Natural killer cell (primary cell): ENCODE measurements around the gene NEURL1B. TPM values are rescaled to one million over a fixed set of nuclear protein-coding genes. Genes with fewer than 3 reads are reported as not detected.

Source experiments
- ATAC-seq, 3 donors: fragments of 150-1000 bp in 2 of 3; fragments of 200-7000 bp in 1 of 3; cut with Tn5 transposase; 1 replicate in 1 of 3; 2 replicates in 2 of 3; pipeline ENCODE4 v1.10.0; 2021; ENCODE audit warnings: mild to moderate bottlenecking in 2 of 3, moderate library complexity in 2 of 3
- DNase-seq, 2 donors: peaks; one replicate each; pipeline versions ENCODE4 v3.0.0 to v3.0.0-alpha.2; 2013 to 2021; ENCODE audit warnings: mixed read lengths in 1 of 2
- H3K27ac ChIP-seq: one replicate; pipeline ENCODE4 v1.5.1; 2013; ENCODE audit warnings: mild to moderate bottlenecking, low read length
- H3K27me3 ChIP-seq: one replicate; pipeline ENCODE4 v1.6.1; 2013; ENCODE audit warnings: low read length; ENCODE audit not compliant: control insufficient read depth, insufficient read depth
- H3K36me3 ChIP-seq: one replicate; pipeline ENCODE4 v1.6.1; 2013; ENCODE audit warnings: low read length; ENCODE audit not compliant: control insufficient read depth, insufficient read depth
- H3K4me1 ChIP-seq: one replicate; pipeline ENCODE4 v1.6.1; 2013; ENCODE audit warnings: low read length; ENCODE audit not compliant: control insufficient read depth, insufficient read depth
- H3K4me3 ChIP-seq: one replicate; pipeline ENCODE4 v1.5.1; 2013; ENCODE audit warnings: low read length
- H3K9me3 ChIP-seq: one replicate; pipeline ENCODE4 v1.6.1; 2013; ENCODE audit warnings: low read length; ENCODE audit not compliant: control insufficient read depth, insufficient read depth
- H3K27ac Mint-ChIP-seq, 2 donors: one replicate each; pipeline ENCODE4 v1.8.0; 2022; ENCODE audit warnings: mild to moderate bottlenecking in 2 of 2, mixed read lengths in 2 of 2, moderate library complexity in 1 of 2
- H3K27me3 Mint-ChIP-seq, 2 donors: one replicate each; pipeline ENCODE4 v1.8.0; 2022; ENCODE audit warnings: low read depth in 2 of 2, mixed read lengths in 2 of 2
- H3K36me3 Mint-ChIP-seq: one replicate; pipeline ENCODE4 v1.8.0; 2022; ENCODE audit warnings: mixed read lengths
- H3K4me1 Mint-ChIP-seq, 2 donors: one replicate each; pipeline ENCODE4 v1.8.0; 2022; ENCODE audit warnings: mixed read lengths in 2 of 2
- H3K4me3 Mint-ChIP-seq: one replicate; pipeline ENCODE4 v1.8.0; 2022; ENCODE audit warnings: mild to moderate bottlenecking, moderate library complexity, mixed read lengths
- H3K9me3 Mint-ChIP-seq, 2 donors: one replicate each; pipeline ENCODE4 v1.8.0; 2022; ENCODE audit warnings: mixed read lengths in 2 of 2
- WGBS: methylation state at CpG from one replicate; pipeline ENCODE4 v1.1.7; 2013; ENCODE audit warnings: missing lambda C conversion rate; ENCODE audit not compliant: insufficient coverage; 5-methylcytosine and 5-hydroxymethylcytosine counted together
- intact Hi-C: fragments of 100-400 bp; cut with micrococcal nuclease; formaldehyde crosslinking; loops from one replicate; pipeline ENCODE4 v1.14.2; 2022
- total RNA-seq, 4 donors: library from RNA; stranded (reverse); fragments of 120-200 nt in 1 of 4; gene quantifications; one replicate each; pipeline versions ENCODE4 v1.2.3 to v1.2.4, GENCODE V29; 2013 to 2022
- TF ChIP-seq, protein P1 (sequence below): fragments of 200-600 bp; IDR thresholded peaks from one replicate; pipeline ENCODE4 v1.8.0; 2022; ENCODE audit warnings: antibody characterized with exemption

NEURL1B gene
- total RNA-seq, 3 donors from 2014 or later (not counting 1 experiment from before 2014, with no cell fraction given) = 0.28 to 0.54 (median 0.45) TPM

DNA sequence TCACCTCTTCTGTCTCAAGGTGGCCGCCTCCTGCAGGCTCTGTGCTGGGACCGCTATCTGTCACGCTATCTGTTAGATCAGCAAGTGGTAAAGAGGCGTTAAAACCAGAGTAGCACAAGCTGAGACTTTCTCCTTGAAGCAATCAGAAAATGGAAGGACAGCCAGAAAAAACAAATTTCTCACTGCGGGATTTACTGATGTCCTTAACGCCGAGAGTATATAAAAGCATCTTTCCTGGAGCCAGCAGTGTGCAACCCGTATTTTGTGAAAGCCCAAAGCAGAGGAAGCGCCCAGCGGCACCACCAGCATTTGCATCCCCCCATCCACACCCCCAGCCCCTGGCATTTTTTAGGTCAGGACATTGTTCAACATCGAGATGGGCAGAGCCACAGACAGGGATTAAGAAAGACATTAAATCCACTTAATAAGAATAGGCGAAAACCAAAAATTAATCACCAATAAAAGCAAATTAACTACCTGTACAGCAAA is 81.3 kb downstream of the NEURL1B start:
- ATAC-seq (peak; percentile 89 to 100 (median 94)), DNase-seq (peak; percentile 49 to 83)
- Histone ChIP-seq H3K27me3 (peaks cover 21% of the 10 kb centered on the region), H3K36me3 (no peaks in the 10 kb centered on the region), H3K4me1 (peaks cover 32% of the 10 kb centered on the region), H3K4me3 (no peak overlapping the region), H3K9me3 (no peaks in the 10 kb centered on the region), H3K27ac (peak overlapping the region; percentile 51)
- H3K36me3 Mint-ChIP-seq = no peaks in the 10 kb centered on the region
- H3K4me3 Mint-ChIP-seq = peak overlapping the region; percentile 83
- intact Hi-C loops = loop anchor here (2.0 to 5.0 kb wide), 3 partner anchors 42 to 130 kb away; no protein-coding TSS in a partner anchor
- peaks cover 20 to 25% of the 10 kb centered on the region in 2 donors for H3K4me1 Mint-ChIP-seq
- peaks cover 51 to 56% of the 10 kb centered on the region in 2 donors for H3K27me3 Mint-ChIP-seq
- 30% methylated on average over 12 of the region's 12 CpGs for WGBS
- H3K9me3 Mint-ChIP-seq = no peaks in the 10 kb centered on the region
- peak overlapping the region; percentile 65 to 76 for H3K27ac Mint-ChIP-seq
- TF ChIP-seq, protein P1, sequence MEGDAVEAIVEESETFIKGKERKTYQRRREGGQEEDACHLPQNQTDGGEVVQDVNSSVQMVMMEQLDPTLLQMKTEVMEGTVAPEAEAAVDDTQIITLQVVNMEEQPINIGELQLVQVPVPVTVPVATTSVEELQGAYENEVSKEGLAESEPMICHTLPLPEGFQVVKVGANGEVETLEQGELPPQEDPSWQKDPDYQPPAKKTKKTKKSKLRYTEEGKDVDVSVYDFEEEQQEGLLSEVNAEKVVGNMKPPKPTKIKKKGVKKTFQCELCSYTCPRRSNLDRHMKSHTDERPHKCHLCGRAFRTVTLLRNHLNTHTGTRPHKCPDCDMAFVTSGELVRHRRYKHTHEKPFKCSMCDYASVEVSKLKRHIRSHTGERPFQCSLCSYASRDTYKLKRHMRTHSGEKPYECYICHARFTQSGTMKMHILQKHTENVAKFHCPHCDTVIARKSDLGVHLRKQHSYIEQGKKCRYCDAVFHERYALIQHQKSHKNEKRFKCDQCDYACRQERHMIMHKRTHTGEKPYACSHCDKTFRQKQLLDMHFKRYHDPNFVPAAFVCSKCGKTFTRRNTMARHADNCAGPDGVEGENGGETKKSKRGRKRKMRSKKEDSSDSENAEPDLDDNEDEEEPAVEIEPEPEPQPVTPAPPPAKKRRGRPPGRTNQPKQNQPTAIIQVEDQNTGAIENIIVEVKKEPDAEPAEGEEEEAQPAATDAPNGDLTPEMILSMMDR = no peak

DNA sequence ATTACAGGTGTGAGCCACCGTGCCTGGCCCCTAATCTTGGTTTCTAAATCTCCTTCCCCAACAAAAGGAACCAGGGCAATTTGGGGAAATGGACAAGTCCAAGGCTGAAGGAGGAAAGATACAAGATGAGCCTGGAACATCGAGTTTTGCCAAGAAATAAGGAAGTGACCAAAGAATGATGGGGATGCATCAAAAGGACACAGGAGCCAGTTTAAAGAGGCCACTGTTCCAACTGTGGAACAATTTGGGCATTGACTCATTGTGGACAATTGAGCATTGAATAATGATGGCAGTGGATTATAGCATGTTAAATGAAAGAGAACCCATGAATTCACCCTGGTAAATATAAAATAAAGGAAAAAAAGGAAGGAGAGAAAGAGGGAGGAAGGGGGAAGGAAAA is 82.4 kb downstream of the NEURL1B start:
- no peak overlapping the region for H3K4me3 ChIP-seq
- H3K36me3 Mint-ChIP-seq = no peaks in the 10 kb centered on the region
- peaks cover 17 to 23% of the 10 kb centered on the region in 2 donors for H3K4me1 Mint-ChIP-seq
- intact Hi-C loops = loop anchor here (2.0 to 5.0 kb wide), 3 partner anchors 41 to 129 kb away; no protein-coding TSS in a partner anchor
- no peak overlapping the region for H3K27ac Mint-ChIP-seq
- peaks cover 21% of the 10 kb centered on the region for H3K27me3 ChIP-seq
- no peaks in the 10 kb centered on the region for H3K9me3 ChIP-seq
- H3K27ac ChIP-seq = no peak overlapping the region
- WGBS = 54% methylated on average over 1 of the region's 2 CpGs
- H3K36me3 ChIP-seq = no peaks in the 10 kb centered on the region
- peaks cover 29% of the 10 kb centered on the region for H3K4me1 ChIP-seq
- H3K27me3 Mint-ChIP-seq = peaks cover 57 to 67% of the 10 kb centered on the region in 2 donors
- no peak overlapping the region for H3K4me3 Mint-ChIP-seq
- ATAC-seq (no peak), DNase-seq (no peak)
- no peaks in the 10 kb centered on the region for H3K9me3 Mint-ChIP-seq
- TF ChIP-seq, protein P1 = no peak

DNA sequence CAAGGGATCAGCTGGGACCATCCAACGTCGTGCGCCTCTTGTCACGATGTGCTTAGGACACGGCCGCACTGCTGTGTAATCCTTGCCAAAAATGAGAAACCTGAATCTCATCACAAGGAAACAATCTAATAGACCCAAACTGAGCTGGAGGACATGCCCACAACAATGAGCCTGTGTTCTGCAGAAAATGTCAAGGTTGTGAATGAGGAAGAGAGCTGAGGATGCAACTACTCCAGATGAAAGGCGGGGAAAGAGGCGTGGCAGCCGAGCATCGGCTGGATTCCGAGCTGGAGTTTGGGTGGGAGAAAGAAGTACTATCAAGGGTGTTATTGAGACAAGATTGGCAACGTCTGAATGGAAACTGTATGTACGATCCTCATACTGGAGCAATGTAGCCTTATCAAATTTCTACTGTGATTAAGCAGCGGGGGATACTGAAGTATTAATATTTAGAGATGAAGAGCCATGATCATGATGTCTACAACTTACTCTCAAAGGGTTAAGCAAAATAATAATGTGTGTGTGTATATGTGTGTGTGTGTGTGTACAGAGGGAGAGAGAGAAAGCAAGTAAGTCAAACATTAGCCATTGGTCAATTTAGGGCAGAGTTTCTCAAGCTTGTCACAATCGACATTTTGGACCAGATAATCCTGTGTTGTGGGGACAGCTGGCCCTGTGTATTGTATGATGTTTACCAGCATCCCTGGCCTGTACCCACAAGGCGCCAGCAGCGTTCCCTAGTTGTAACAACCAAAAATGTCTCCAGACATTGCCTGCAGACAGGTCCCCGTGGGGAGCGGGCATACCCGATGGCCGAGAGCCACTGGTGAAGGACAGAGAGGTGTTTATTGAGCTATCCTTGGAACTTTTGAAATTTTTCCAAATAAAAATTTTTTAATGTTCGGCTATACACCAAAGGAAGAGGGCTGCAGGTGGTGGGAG is 83.5 kb downstream of the NEURL1B start:
- TF ChIP-seq, protein P1 = no peak
- 87% methylated on average over 22 of the region's 22 CpGs for WGBS
- ATAC-seq = no peak
- no peak overlapping the region for H3K27ac Mint-ChIP-seq
- peaks cover 17 to 23% of the 10 kb centered on the region in 2 donors for H3K4me1 Mint-ChIP-seq
- Histone ChIP-seq H3K27me3 (peaks cover 21% of the 10 kb centered on the region), H3K36me3 (no peaks in the 10 kb centered on the region), H3K4me1 (peaks cover 29% of the 10 kb centered on the region), H3K9me3 (no peaks in the 10 kb centered on the region), H3K4me3 (no peak overlapping the region), H3K27ac (no peak overlapping the region)
- DNase-seq = no peak
- H3K27me3 Mint-ChIP-seq = peaks cover 61 to 73% of the 10 kb centered on the region in 2 donors
- no peaks in the 10 kb centered on the region for H3K36me3 Mint-ChIP-seq
- intact Hi-C loops = loop anchor here (5.0 kb wide), 1 partner anchor 128 kb away; no protein-coding TSS in a partner anchor
- no peaks in the 10 kb centered on the region for H3K9me3 Mint-ChIP-seq
- H3K4me3 Mint-ChIP-seq = no peak overlapping the region
